Activated naive CD8-positive, alpha-beta T cell treated with anti-CD3 and anti-CD28 coated beads, Interleukin-2, amount 10 ng/mL, durations not matched to agents 7 days and 5 days (primary cell): ENCODE results near the gene TMPRSS7. TPM values are rescaled to one million over a fixed set of nuclear protein-coding genes. Genes with fewer than 3 reads are reported as not detected.
A peak's percentile ranks its signal among the peaks of the same experiment; 100 is the strongest.

ENCODE experiments used
- ATAC-seq: fragments of 150-1000 bp; cut with Tn5 transposase; one replicate; pipeline ENCODE4 v1.10.0; 2021; ENCODE audit warnings: low read depth, moderate library complexity
- POLR2A ChIA-PET: fragments of 350-600 bp; sonication (Branson Sonifier 250); formaldehyde crosslinking; loops from one replicate; lab custom pipeline; 2021; ENCODE audit warnings: antibody characterized with exemption; lab: Charles Lee
- DNase-seq: peaks from one replicate; pipeline ENCODE4 v3.0.0; 2021
- H3K27ac Mint-ChIP-seq: one replicate; pipeline ENCODE4 v1.8.0; 2022; ENCODE audit warnings: mild to moderate bottlenecking, mixed read lengths
- H3K27me3 Mint-ChIP-seq: one replicate; pipeline ENCODE4 v1.8.0; 2022; ENCODE audit warnings: mild to moderate bottlenecking, moderate library complexity, mixed read lengths
- H3K36me3 Mint-ChIP-seq: one replicate; pipeline ENCODE4 v1.8.0; 2021; ENCODE audit warnings: mild to moderate bottlenecking, mixed read lengths
- H3K4me1 Mint-ChIP-seq: one replicate; pipeline ENCODE4 v1.8.0; 2021; ENCODE audit warnings: mixed read lengths
- H3K4me3 Mint-ChIP-seq: one replicate; pipeline ENCODE4 v1.8.0; 2022; ENCODE audit warnings: mild to moderate bottlenecking, moderate library complexity, mixed read lengths
- H3K9me3 Mint-ChIP-seq: one replicate; pipeline ENCODE4 v1.8.0; 2021; ENCODE audit warnings: mixed read lengths
- total RNA-seq, 2 experiments: library from RNA; stranded (reverse); gene quantifications; one replicate each; pipeline ENCODE4 v1.2.3, GENCODE V29; 2021

Gene TMPRSS7
- total RNA-seq, 2 experiments from 2014 or later = not detected

- peaks cover 29% of the 10 kb centered on the region for H3K36me3 Mint-ChIP-seq
- peaks cover 35% of the 10 kb centered on the region for H3K4me1 Mint-ChIP-seq
- no peaks in the 10 kb centered on the region for H3K9me3 Mint-ChIP-seq
- POLR2A ChIA-PET = interaction anchor here (0.8 kb wide), 1 partner anchor 9 kb away, joined by 3 read pairs; no protein-coding TSS in a partner anchor
- no peaks in the 10 kb centered on the region for H3K27me3 Mint-ChIP-seq
- H3K4me3 Mint-ChIP-seq = no peak overlapping the region
- H3K27ac Mint-ChIP-seq = no peak overlapping the region
- DNase-seq (no peak), ATAC-seq (no peak)
Measured at GRCh38 chr3:112121577-112122547, 87.3 kb downstream of the TMPRSS7 start.

- Mint-ChIP-seq H3K4me1 (peaks cover 41% of the 10 kb centered on the region), H3K4me3 (no peak overlapping the region), H3K27ac (no peak overlapping the region), H3K9me3 (no peaks in the 10 kb centered on the region), H3K27me3 (no peaks in the 10 kb centered on the region), H3K36me3 (peaks cover 29% of the 10 kb centered on the region)
- DNase-seq = no peak
- POLR2A ChIA-PET = interaction anchor here (1.2 kb wide), 1 partner anchor 10 kb away, joined by 3 read pairs; the partner anchor contains the start of gene GCSAM
- ATAC-seq = no peak
Measured at GRCh38 chr3:112122870-112123269, 88.3 kb downstream of the TMPRSS7 start.

GRCh38 chr3:112123548-112123947 lies 89.0 kb downstream of the TMPRSS7 start:
- ATAC-seq (no peak), DNase-seq (no peak)
- peaks cover 29% of the 10 kb centered on the region for H3K36me3 Mint-ChIP-seq
- H3K4me3 Mint-ChIP-seq = no peak overlapping the region
- no peaks in the 10 kb centered on the region for H3K27me3 Mint-ChIP-seq
- peaks cover 47% of the 10 kb centered on the region for H3K4me1 Mint-ChIP-seq
- no peaks in the 10 kb centered on the region for H3K9me3 Mint-ChIP-seq
- POLR2A ChIA-PET = interaction anchor here (1.2 kb wide), 1 partner anchor 9 kb away, joined by 3 read pairs; the partner anchor contains the start of gene GCSAM
- H3K27ac Mint-ChIP-seq = no peak overlapping the region

GRCh38 chr3:112124907-112125607 lies 90.5 kb downstream of the TMPRSS7 start:
- DNase-seq = no peak
- Mint-ChIP-seq H3K27ac (no peak overlapping the region), H3K27me3 (no peaks in the 10 kb centered on the region), H3K4me1 (peaks cover 52% of the 10 kb centered on the region), H3K4me3 (no peak overlapping the region), H3K9me3 (no peaks in the 10 kb centered on the region), H3K36me3 (peaks cover 24% of the 10 kb centered on the region)
- POLR2A ChIA-PET = interaction anchor here (2.0 kb wide), 1 partner anchor 146 kb away, joined by 4 read pairs; the partner anchor contains the start of gene ABHD10
- ATAC-seq = no peak

- DNase-seq (no peak), ATAC-seq (no peak)
- POLR2A ChIA-PET = no interaction called here
- H3K36me3 Mint-ChIP-seq = peaks cover 28% of the 10 kb centered on the region
- H3K4me3 Mint-ChIP-seq = peak overlapping the region; percentile 78
- H3K27me3 Mint-ChIP-seq = no peaks in the 10 kb centered on the region
- H3K4me1 Mint-ChIP-seq = peaks cover 50% of the 10 kb centered on the region
- H3K9me3 Mint-ChIP-seq = no peaks in the 10 kb centered on the region
- H3K27ac Mint-ChIP-seq = peak overlapping the region; percentile 74
Measured at GRCh38 chr3:112126511-112126911, 92.0 kb downstream of the TMPRSS7 start.

- DNase-seq = no peak
- Mint-ChIP-seq H3K36me3 (peaks cover 21% of the 10 kb centered on the region), H3K9me3 (no peaks in the 10 kb centered on the region), H3K27ac (peak overlapping the region; percentile 74), H3K27me3 (no peaks in the 10 kb centered on the region), H3K4me3 (peak overlapping the region; percentile 78), H3K4me1 (peaks cover 54% of the 10 kb centered on the region)
- no peak for ATAC-seq
- POLR2A ChIA-PET = no interaction called here
Measured at GRCh38 chr3:112127522-112128494, 93.3 kb downstream of the TMPRSS7 start.

GRCh38 chr3:112128843-112129727 lies 94.5 kb downstream of the TMPRSS7 start:
- POLR2A ChIA-PET = interaction anchor here (1.0 kb wide), 1 partner anchor 9 kb away, joined by 3 read pairs; no protein-coding TSS in a partner anchor
- H3K4me1 Mint-ChIP-seq = peaks cover 67% of the 10 kb centered on the region
- no peaks in the 10 kb centered on the region for H3K27me3 Mint-ChIP-seq
- peak overlapping the region; percentile 79 for H3K27ac Mint-ChIP-seq
- DNase-seq (no peak), ATAC-seq (peak; percentile 78)
- H3K9me3 Mint-ChIP-seq = no peaks in the 10 kb centered on the region
- H3K4me3 Mint-ChIP-seq = peak overlapping the region; percentile 37
- H3K36me3 Mint-ChIP-seq = peaks cover 12% of the 10 kb centered on the region

- H3K27me3 Mint-ChIP-seq = no peaks in the 10 kb centered on the region
- no peak overlapping the region for H3K4me3 Mint-ChIP-seq
- peaks cover 75% of the 10 kb centered on the region for H3K4me1 Mint-ChIP-seq
- H3K9me3 Mint-ChIP-seq = no peaks in the 10 kb centered on the region
- H3K27ac Mint-ChIP-seq = peak overlapping the region; percentile 30
- no peak for ATAC-seq
- DNase-seq = no peak
- peaks cover 10% of the 10 kb centered on the region for H3K36me3 Mint-ChIP-seq
- POLR2A ChIA-PET = interaction anchor here (1.1 kb wide), 1 partner anchor 8 kb away, joined by 3 read pairs; no protein-coding TSS in a partner anchor
Measured at GRCh38 chr3:112129925-112130637, 95.5 kb downstream of the TMPRSS7 start.

GRCh38 chr3:112130638-112130993 lies 96.1 kb downstream of the TMPRSS7 start:
- DNase-seq = no peak
- no peak overlapping the region for H3K4me3 Mint-ChIP-seq
- H3K4me1 Mint-ChIP-seq = peaks cover 78% of the 10 kb centered on the region
- H3K9me3 Mint-ChIP-seq = no peaks in the 10 kb centered on the region
- H3K27me3 Mint-ChIP-seq = no peaks in the 10 kb centered on the region
- no peak for ATAC-seq
- peak overlapping the region; percentile 30 for H3K27ac Mint-ChIP-seq
- H3K36me3 Mint-ChIP-seq = peaks cover 8% of the 10 kb centered on the region
- POLR2A ChIA-PET = interaction anchor here (1.1 kb wide), 1 partner anchor 9 kb away, joined by 3 read pairs; no protein-coding TSS in a partner anchor
